BJ (cell line): ENCODE measurements around the gene ZNF541. TPM values are rescaled to one million over a fixed set of nuclear protein-coding genes. Genes with fewer than 3 reads are reported as not detected.

Source experiments
- polyA plus RNA-seq: library from polyadenylated mRNA; depleted of rRNA; stranded (reverse); fragments of >200 nt; gene quantifications from 2 replicates; pipeline ENCODE4 v1.2.3, GENCODE V29; 2011; rRNA removed
- small RNA-seq: library from RNA; depleted of rRNA; stranded (forward); fragments of <200 nt; gene quantifications from one replicate; pipeline ENCODE3, GENCODE V24; 2012; ENCODE audit warnings: low replicate concordance, low read depth; ENCODE audit not compliant: insufficient read length

ZNF541 gene
- polyA plus RNA-seq, 1 experiment = 0.06 TPM

Small RNA genes within 50 kb of the gene (small RNA-seq; reads per million reads assigned to genes)
- not detected for gene RN7SL322P

Other genes starting within 250 kb of the ZNF541 start
- gene C5AR2, start 241.0 kb downstream of the ZNF541 start, polyA plus RNA-seq = 0.01 TPM in 1 of 2 replicates, not detected in the other
- 4.1 and 6.4 TPM in 2 replicates for gene DHX34, start 223.8 kb downstream of the ZNF541 start, polyA plus RNA-seq
- gene MEIS3, start 153.6 kb downstream of the ZNF541 start, polyA plus RNA-seq = 35.0 and 51.3 TPM in 2 replicates
- gene SLC8A2, start 101.3 kb downstream of the ZNF541 start, polyA plus RNA-seq = 0.02 TPM in 1 of 2 replicates, not detected in the other
- 7.0 and 12.1 TPM in 2 replicates for gene KPTN, start 88.9 kb downstream of the ZNF541 start, polyA plus RNA-seq
- gene NAPA, start 58.1 kb downstream of the ZNF541 start, polyA plus RNA-seq = 100 and 203 TPM in 2 replicates
- 0.53 and 0.63 TPM in 2 replicates for gene BICRA, start 36.0 kb upstream of the ZNF541 start, polyA plus RNA-seq
- gene EHD2, start 140.3 kb upstream of the ZNF541 start, polyA plus RNA-seq = 69.5 and 132 TPM in 2 replicates
- 119 and 135 TPM in 2 replicates for gene NOP53, start 172.4 kb upstream of the ZNF541 start, polyA plus RNA-seq
- gene SELENOW, start 205.6 kb upstream of the ZNF541 start, polyA plus RNA-seq = 256 and 293 TPM in 2 replicates
- gene TPRX1, start 231.4 kb upstream of the ZNF541 start, polyA plus RNA-seq = not detected in 2 replicates
- gene CRX, start 248.8 kb upstream of the ZNF541 start, polyA plus RNA-seq = not detected in 2 replicates